Smooth muscle cell (in vitro differentiated cells): Measurements from ENCODE around the gene GALNT14. TPM values are rescaled to one million over a fixed set of nuclear protein-coding genes. Genes with fewer than 3 reads are reported as not detected.

ENCODE experiments used
- DNase-seq: peaks from one replicate; lab custom pipeline; 2025; ENCODE audit not compliant: unreplicated experiment; lab: John Stamatoyannopoulos, UW
- H2AFZ ChIP-seq: fragments of 200-600 bp; sonication (generic); 2 replicates; pipeline ENCODE4 v1.6.0; 2016; ENCODE audit warnings: antibody characterized with exemption, low read depth, mild to moderate bottlenecking
- H3F3A ChIP-seq: fragments of 200-600 bp; sonication (generic); 2 replicates; pipeline ENCODE4 v1.6.0; 2017; ENCODE audit warnings: antibody characterized with exemption, low read depth
- H3K27ac ChIP-seq: fragments of 200-600 bp; sonication (generic); 2 replicates; pipeline ENCODE4 v1.5.1; 2016; ENCODE audit warnings: low read depth, mild to moderate bottlenecking
- H3K27me3 ChIP-seq: fragments of 200-600 bp; sonication (generic); 2 replicates; pipeline ENCODE4 v1.6.1; 2016; ENCODE audit warnings: low read depth, mild to moderate bottlenecking
- H3K36me3 ChIP-seq: fragments of 200-600 bp; sonication (generic); 2 replicates; pipeline ENCODE4 v1.5.1; 2016; ENCODE audit warnings: low read depth
- H3K4me1 ChIP-seq: fragments of 200-600 bp; sonication (generic); 2 replicates; pipeline ENCODE4 v1.5.1; 2016; ENCODE audit warnings: low read depth
- H3K4me2 ChIP-seq: fragments of 200-600 bp; sonication (generic); 2 replicates; pipeline ENCODE4 v1.6.0; 2016; ENCODE audit warnings: mild to moderate bottlenecking
- H3K4me3 ChIP-seq: fragments of 200-600 bp; sonication (generic); 2 replicates; pipeline ENCODE4 v1.5.1; 2016; ENCODE audit warnings: mild to moderate bottlenecking
- H3K79me2 ChIP-seq: fragments of 200-600 bp; sonication (generic); 2 replicates; pipeline ENCODE4 v1.6.0; 2016; ENCODE audit warnings: low read depth, mild to moderate bottlenecking
- H3K9ac ChIP-seq: fragments of 200-600 bp; sonication (generic); 2 replicates; pipeline ENCODE4 v1.6.0; 2016; ENCODE audit warnings: low read depth
- H3K9me3 ChIP-seq: fragments of 200-600 bp; sonication (generic); replicated peaks from 2 replicates; pipeline ENCODE4 v1.5.1; 2016; ENCODE audit warnings: low read depth
- H4K20me1 ChIP-seq: fragments of 200-600 bp; sonication (generic); 2 replicates; pipeline ENCODE4 v1.6.0; 2016; ENCODE audit warnings: low read depth
- CTCF ChIP-seq: fragments of 200-600 bp; sonication (generic); IDR thresholded peaks from 2 replicates; pipeline ENCODE4 v1.5.1; 2017; ENCODE audit warnings: borderline replicate concordance, mild to moderate bottlenecking, antibody characterized with exemption; ENCODE audit not compliant: insufficient read depth, poor library complexity, severe bottlenecking
- WGBS: methylation state at CpG from one replicate; pipeline ENCODE4 v1.1.7; 2016; ENCODE audit warnings: low lambda C conversion rate; 5-methylcytosine and 5-hydroxymethylcytosine counted together
- polyA plus RNA-seq: library from polyadenylated mRNA; unstranded; fragments of >200 nt; fragmentation: Nextera tagmentation; extraction: Ambion mirVana; gene quantifications from 2 replicates; pipeline ENCODE4 v1.2.1, GENCODE V29; 2016
- total RNA-seq: library from RNA; depleted of rRNA; stranded (reverse); fragments of >200 nt; gene quantifications from 2 replicates; pipeline ENCODE4 v1.2.3, GENCODE V29; 2014

GALNT14 gene
- total and polyA plus RNA-seq, 2 experiments from 2014 or later = 0.63 to 1.0 TPM

GRCh38 chr2:31125918-31126695 lies 12.1 kb downstream of the GALNT14 start:
- H3K27me3 ChIP-seq = no peaks in the 10 kb centered on the region
- H3K4me1 ChIP-seq = no peaks in the 10 kb centered on the region
- no peak for DNase-seq
- TF ChIP-seq CTCF = no peak
- H3K9ac ChIP-seq = no peak overlapping the region
- WGBS = 32% methylated on average over 6 of the region's 6 CpGs
- H4K20me1 ChIP-seq = no peaks in the 10 kb centered on the region
- H2AFZ ChIP-seq = no peak overlapping the region
- H3K79me2 ChIP-seq = no peaks in the 10 kb centered on the region
- H3F3A ChIP-seq = peaks cover 4% of the 10 kb centered on the region
- H3K4me2 ChIP-seq = peak overlapping the region; percentile 37
- H3K4me3 ChIP-seq = no peak overlapping the region
- H3K36me3 ChIP-seq = no peaks in the 10 kb centered on the region
- H3K27ac ChIP-seq = peak overlapping the region; percentile 45
- no peaks in the 10 kb centered on the region for H3K9me3 ChIP-seq

- DNase-seq = no peak
- no peaks in the 10 kb centered on the region for H3K4me1 ChIP-seq
- no peaks in the 10 kb centered on the region for H4K20me1 ChIP-seq
- H3K36me3 ChIP-seq = no peaks in the 10 kb centered on the region
- no peak overlapping the region for H3K4me3 ChIP-seq
- no peak overlapping the region for H3K4me2 ChIP-seq
- H3K27me3 ChIP-seq = no peaks in the 10 kb centered on the region
- no peak overlapping the region for H3K9ac ChIP-seq
- no peak overlapping the region for H2AFZ ChIP-seq
- H3K27ac ChIP-seq = no peak overlapping the region
- H3K9me3 ChIP-seq = no peaks in the 10 kb centered on the region
- H3F3A ChIP-seq = peaks cover 4% of the 10 kb centered on the region
- no peak for TF ChIP-seq CTCF
- no peaks in the 10 kb centered on the region for H3K79me2 ChIP-seq
- WGBS = 93% methylated on average over 4 of the region's 4 CpGs
Observed at GRCh38 chr2:31124904-31125303, 13.3 kb downstream of the GALNT14 start.

GRCh38 chr2:31122133-31122532 lies 16.1 kb downstream of the GALNT14 start:
- H3K9me3 ChIP-seq = no peaks in the 10 kb centered on the region
- no peaks in the 10 kb centered on the region for H3K36me3 ChIP-seq
- H3K9ac ChIP-seq = no peak overlapping the region
- no peak overlapping the region for H3K4me2 ChIP-seq
- H3K4me3 ChIP-seq = no peak overlapping the region
- no peaks in the 10 kb centered on the region for H3K27me3 ChIP-seq
- WGBS = 95% methylated on average over 9 of the region's 9 CpGs
- DNase-seq = no peak
- no peak overlapping the region for H3K27ac ChIP-seq
- H4K20me1 ChIP-seq = no peaks in the 10 kb centered on the region
- H3K79me2 ChIP-seq = no peaks in the 10 kb centered on the region
- no peak overlapping the region for H2AFZ ChIP-seq
- H3F3A ChIP-seq = peaks cover 4% of the 10 kb centered on the region
- no peaks in the 10 kb centered on the region for H3K4me1 ChIP-seq
- no peak for TF ChIP-seq CTCF

GRCh38 chr2:31113765-31114164 lies 24.5 kb downstream of the GALNT14 start:
- no peak overlapping the region for H3K4me3 ChIP-seq
- no peak overlapping the region for H3K27ac ChIP-seq
- no peak overlapping the region for H3K9ac ChIP-seq
- no peaks in the 10 kb centered on the region for H3K27me3 ChIP-seq
- H3K79me2 ChIP-seq = no peaks in the 10 kb centered on the region
- H3K4me2 ChIP-seq = no peak overlapping the region
- TF ChIP-seq CTCF = no peak
- no peak for DNase-seq
- H3K36me3 ChIP-seq = no peaks in the 10 kb centered on the region
- H4K20me1 ChIP-seq = no peaks in the 10 kb centered on the region
- H3F3A ChIP-seq = no peaks in the 10 kb centered on the region
- H2AFZ ChIP-seq = no peak overlapping the region
- H3K4me1 ChIP-seq = no peaks in the 10 kb centered on the region
- no peaks in the 10 kb centered on the region for H3K9me3 ChIP-seq
